ENCODE results near the gene OSBPL7. TPM values are rescaled to one million over a fixed set of nuclear protein-coding genes. Genes with fewer than 3 reads are reported as not detected.

The OSBPL7 gene
- total RNA-seq, 2 donors from 2014 or later: 23.7 to 29.9 TPM

DNA sequence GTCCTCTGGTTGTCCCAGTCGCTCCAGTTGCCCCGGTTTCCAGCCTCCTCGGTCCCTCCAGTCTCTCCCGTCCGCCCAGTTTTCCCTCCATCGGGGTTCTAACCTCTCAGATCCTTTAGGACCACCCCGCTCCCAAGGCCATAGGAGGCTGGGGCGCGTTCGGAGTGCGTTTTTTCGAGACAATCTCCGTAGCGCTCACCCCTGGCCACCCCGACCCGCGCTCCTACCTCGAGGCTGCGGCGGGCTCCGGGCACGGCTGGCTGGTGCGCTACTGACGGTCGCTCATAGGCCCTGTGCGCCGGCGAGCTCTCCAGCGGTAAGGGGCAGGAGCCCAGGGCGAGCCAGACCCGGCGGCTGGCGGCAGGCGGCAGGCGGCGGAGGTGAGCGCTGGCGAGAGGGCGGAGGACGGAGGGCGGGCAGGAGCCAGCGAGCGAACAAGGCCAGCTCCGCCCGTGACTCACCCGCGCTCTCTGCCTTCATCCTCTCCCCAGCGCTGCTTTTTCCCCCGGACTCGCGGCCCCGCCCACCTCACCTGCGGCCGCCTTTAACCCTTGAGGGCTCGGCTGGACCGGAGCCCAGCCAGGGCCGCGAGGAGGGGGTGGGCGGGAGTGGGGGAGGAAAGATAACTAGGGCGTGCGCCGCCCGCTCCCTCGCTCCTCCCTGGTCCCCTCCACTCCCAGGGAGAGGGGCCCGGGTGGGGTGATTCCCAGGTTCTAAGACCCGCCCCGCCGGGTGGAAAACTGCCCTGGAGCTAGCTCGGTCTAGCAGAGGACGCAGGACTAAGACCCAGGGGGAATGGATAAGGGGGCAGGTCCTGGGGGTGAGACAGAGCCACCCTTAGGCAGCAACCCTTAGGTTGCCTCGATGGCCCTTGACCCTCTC, 29.3 kb upstream of the OSBPL7 start, which contains the start of gene SP6:
SP6 (minus strand) TSS at position 472 of the 882 bp plus-strand sequence. CDS start 2,734 bp downstream, outside the sequence.
- ATAC-seq (peak; percentile 89 to 95), DNase-seq (ENCODE audit: low spot score in 2 of 2) (peak in 1 of 2 donors; percentile 64)
- Mint-ChIP-seq H3K27ac (no peak within 1 kb of the TSS), H3K9me3 (no peaks in the 10 kb centered on the region), H3K36me3 (peaks cover 0 to 5% of the 10 kb centered on the region in 2 donors)

DNA sequence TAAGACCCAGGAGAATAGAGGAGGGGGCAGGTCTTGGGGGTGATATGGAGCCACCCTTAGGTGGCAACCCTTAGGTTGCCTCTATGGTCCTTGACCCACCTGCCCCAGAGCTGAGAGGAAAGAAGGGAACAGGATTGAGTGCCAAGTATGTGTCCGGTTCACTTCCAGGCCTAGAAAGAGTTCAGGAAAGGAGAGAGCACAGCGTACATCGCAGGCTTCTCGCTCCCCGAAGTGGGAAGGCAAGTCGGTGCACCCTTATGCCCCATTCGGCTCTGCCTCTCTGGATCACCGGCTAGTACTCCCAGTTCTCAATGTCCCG, 28.7 kb upstream of the OSBPL7 start:
- Mint-ChIP-seq H3K36me3 (peaks cover 0 to 5% of the 10 kb centered on the region in 2 donors), H3K27ac (no peak overlapping the region), H3K9me3 (no peaks in the 10 kb centered on the region)
- DNase-seq (ENCODE audit: low spot score in 2 of 2): no peak
- ATAC-seq: no peak

DNA sequence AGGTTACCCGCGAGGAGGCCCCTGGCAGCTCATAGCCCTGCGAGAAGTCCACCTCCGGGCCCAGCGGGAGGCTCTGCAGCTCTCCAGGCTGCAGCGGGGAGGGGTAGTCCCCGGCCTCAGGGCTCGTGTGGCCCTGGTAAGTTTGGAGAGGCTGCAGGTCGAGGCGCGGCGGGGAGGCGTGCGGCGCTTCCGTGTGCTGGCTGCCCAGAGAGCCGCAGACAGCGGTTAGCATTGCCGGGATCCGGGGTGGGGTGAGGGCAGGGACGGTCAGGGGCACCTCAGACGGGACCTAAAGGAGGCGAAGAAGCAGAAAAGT, 26.6 kb upstream of the OSBPL7 start:
- Mint-ChIP-seq H3K27ac (no peak overlapping the region), H3K36me3 (peaks cover 0 to 5% of the 10 kb centered on the region in 2 donors), H3K9me3 (no peaks in the 10 kb centered on the region)
- ATAC-seq (no peak), DNase-seq (ENCODE audit: low spot score in 2 of 2) (no peak)

DNA sequence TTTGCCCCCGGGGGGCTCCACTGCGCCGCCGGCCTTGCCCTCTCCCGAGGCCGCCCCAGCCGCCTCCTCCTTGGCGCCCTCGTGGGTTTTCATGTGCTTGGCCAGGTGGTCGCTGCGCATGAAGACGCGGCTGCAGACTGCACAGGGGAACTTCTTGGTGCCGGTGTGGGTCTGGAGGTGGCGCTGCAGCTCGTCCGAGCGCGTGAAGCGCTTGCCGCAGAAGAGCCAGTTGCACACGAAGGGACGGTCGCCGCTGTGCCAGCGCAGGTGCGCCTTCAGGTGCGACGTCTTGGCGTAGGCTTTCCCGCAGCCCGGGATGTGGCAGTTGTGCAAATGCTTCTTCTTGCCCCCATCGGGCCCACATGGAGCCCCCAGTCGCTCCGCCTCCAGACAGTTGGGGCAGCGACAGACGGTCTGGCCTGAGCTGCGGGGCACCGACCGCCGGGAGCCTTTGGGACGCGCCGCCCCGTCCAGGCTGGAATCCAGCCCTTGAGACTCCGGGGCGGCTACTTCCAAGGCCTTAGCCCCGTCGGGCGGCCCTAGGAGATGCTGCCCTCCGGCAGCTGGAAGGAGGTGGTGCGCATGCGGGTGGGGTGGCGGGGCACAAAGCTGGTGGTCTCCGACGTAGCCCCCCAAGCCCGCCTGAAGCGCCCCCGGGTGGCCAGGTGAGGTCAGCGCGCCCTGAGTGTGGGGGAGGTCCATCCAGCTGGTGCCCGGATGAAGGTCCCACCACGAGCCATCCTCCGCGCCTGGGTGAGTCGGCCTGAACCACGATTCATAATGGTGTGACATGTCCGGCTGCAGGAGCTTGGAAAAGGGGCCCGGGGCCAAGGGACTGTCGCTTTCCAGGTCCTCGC, 26.0 kb upstream of the OSBPL7 start:
- ATAC-seq (peak in 1 of 2 donors; percentile 58), DNase-seq (ENCODE audit: low spot score in 2 of 2) (peak in 1 of 2 donors; percentile 35)
- Mint-ChIP-seq H3K36me3 (peaks cover 0 to 4% of the 10 kb centered on the region in 2 donors), H3K9me3 (no peaks in the 10 kb centered on the region), H3K27ac (no peak overlapping the region)

DNA sequence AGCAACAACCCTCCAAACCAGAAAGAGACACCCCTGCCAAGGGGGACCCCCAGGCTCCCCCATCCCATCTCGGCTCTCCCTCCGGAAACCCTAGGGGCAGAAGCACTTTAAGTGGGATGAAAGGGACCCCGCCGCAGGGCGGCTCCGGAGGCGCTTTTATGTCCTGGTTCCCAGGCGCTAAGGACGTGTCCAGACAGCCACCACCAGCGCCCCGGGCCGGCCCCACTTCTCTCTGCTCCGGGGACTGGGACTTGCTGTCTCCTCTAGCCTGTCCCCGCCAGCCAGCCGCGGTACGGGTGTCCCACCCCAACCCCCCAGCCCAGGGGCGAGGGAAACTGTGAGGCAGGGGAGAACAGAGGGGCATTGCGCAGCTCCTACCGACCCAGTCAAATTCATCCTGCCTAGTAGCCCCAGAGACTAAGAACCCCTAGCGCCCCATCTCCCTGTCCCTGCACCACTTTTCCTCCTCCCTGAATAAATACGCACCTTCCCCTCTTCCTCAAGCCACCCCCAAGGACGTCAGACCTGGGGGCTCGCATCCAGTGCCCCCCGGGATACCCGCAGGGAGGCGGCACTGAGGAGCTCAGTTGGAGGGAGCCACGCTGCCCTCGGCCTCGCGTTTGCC, 25.2 kb upstream of the OSBPL7 start:
- no peaks in the 10 kb centered on the region for H3K36me3 Mint-ChIP-seq

DNA sequence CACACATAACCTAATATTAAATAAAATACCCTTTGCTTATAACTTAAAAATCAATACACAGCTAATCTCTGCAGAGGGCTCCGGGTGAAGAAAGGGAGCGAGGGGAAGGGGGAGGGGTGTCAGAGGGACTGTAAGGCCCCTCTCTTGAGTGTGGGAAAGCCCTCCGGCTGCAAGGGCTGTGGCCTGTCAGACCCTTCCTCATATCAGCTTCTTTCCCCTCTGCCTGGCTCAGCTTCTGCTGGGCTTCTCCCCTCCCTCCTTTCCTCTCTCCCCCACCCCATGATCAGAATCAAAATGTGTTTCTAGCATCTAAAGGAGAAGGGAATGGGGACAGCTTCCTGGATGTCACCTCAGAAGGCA, 24.1 kb upstream of the OSBPL7 start:
- ATAC-seq: no peak
- H3K9me3 Mint-ChIP-seq: no peaks in the 10 kb centered on the region

More for the DNA sequence above, 25.2 kb upstream of the OSBPL7 start:
- Mint-ChIP-seq H3K27ac (no peak overlapping the region), H3K9me3 (no peaks in the 10 kb centered on the region)
- DNase-seq (ENCODE audit: low spot score in 2 of 2) (no peak), ATAC-seq (peak in 1 of 2 donors; percentile 4)

DNA sequence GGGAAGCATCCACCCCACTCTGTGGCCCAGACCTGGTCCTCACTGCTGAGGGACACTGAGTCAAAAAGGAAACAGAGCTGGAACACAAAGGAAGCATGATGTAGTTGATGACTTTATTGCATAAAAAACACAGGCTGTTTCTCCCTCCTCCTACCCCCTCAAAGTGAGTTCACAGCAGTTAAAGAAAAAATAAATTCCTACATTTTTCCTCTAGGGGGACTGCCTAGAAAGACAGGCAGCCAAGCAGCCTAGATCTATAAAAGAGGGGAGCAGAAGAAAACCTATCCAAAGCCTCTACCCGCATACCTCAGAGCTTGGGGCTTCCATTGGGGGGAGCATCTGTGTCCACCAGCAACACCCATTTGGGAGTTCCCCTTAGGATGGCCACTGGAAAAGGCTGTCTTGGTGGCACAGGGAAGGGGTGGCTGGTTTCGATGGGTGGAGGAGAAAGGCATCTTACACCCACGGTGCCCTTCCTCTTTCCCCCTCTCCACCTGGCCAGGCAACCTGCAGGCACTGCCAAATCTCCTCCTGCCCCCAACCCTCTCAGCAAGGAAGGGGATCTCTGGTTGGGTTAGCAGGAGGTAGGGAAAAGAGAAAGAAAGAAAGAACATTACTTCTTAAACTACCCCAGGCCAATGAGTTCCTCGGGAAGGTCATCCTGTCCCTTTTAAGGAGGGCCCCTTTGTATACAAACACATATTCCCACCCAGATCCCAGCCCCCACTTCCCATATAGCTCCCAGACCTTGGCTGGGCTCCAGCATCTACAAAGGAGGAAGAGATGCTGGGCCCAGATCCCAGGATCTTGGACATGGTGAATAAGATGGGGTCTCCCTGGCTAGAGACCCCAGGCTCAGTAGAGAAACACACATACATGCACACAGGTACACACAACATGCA, 23.5 kb upstream of the OSBPL7 start:
- no peaks in the 10 kb centered on the region for H3K9me3 Mint-ChIP-seq
- H3K36me3 Mint-ChIP-seq: peaks cover 6% of the 10 kb centered on the region in 2 donors
- ATAC-seq (no peak), DNase-seq (ENCODE audit: low spot score in 2 of 2) (no peak)
- H3K27ac Mint-ChIP-seq: no peak overlapping the region

More for the DNA sequence above, 24.1 kb upstream of the OSBPL7 start:
- DNase-seq (ENCODE audit: low spot score in 2 of 2): no peak
- Mint-ChIP-seq H3K36me3 (peaks cover 0 to 6% of the 10 kb centered on the region in 2 donors), H3K27ac (no peak overlapping the region)

DNA sequence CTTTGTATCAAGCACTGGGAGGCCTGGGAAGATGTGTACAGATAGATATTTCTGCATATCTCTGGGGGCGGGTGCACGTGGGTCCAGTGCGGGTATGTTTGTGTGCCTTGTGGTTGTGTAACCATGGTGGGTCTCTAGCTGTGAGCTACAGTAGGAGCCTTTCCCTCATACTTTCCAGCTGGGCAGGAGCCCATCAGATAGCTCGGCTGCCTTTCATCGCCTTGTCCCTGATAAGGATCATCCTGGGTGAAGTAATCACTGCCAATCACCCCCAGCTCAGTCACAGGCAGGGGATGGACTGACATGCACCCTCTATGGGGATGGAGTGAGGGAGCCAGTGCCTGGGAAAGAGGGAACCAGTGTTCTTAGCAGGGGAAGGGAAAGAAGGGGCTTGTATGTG, 22.6 kb upstream of the OSBPL7 start:
- no peaks in the 10 kb centered on the region for H3K9me3 Mint-ChIP-seq
- DNase-seq (ENCODE audit: low spot score in 2 of 2): no peak
- H3K27ac Mint-ChIP-seq: no peak overlapping the region
- peaks cover 6 to 8% of the 10 kb centered on the region in 2 donors for H3K36me3 Mint-ChIP-seq
- no peak for ATAC-seq

DNA sequence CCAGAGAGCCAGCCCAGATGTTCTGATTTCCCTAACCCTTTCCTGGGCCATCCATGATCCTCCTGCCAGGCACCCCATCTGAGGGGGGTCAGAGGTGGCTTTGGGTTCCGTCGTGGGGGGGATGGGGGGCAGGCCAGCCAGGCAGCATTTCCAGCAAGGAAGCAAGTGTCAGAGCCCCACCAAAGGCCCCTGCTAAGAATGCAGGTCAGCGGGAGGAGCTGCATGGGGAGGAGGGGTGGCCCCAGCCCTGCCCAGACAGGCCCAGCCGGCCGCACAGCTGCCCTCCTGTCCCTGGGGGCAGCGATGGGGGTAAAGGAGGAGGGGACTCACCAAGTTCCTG, 21.8 kb upstream of the OSBPL7 start:
- H3K9me3 Mint-ChIP-seq: no peaks in the 10 kb centered on the region
- H3K36me3 Mint-ChIP-seq: peaks cover 6 to 8% of the 10 kb centered on the region in 2 donors
- ATAC-seq (no peak), DNase-seq (ENCODE audit: low spot score in 2 of 2) (no peak)
- H3K27ac Mint-ChIP-seq: no peak overlapping the region

DNA sequence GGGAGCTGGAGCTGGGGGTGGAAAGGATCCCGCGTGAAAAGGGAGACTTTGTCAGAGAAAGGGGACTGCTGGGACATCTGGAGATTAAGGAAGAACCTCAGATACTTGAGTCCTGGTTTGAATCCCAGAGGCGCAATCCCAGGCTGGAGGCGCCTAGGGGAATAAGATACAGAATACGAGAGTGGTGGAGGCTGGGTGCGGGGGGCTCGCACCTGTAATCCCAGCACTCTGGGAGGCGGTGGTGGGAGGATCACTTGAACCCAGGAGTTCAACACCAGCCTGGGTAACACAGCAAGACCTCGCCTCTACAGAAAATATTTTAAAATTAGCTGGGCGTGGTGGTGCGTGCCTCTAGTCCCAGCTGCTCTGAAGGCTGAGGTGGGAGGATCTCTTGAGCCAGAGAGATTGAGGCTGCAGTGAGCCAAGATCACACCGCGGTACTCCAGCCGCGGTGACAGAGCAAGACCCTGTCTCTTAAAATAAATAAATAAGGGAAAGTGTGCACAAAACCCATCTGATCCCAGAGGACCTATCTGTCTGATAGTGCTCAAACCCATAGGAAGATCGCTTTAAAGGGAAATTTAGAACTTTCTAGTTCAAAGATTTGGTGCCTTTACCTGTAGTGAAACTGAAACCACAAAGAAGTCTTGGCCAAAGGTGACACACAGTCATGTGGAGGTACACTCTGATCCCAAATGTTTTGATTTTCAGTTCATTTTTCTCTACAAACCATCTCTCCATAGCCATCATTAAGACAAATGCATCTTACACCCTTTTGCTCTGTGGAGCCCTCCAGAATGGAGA, 20.1 kb upstream of the OSBPL7 start:
- DNase-seq (ENCODE audit: low spot score in 2 of 2): no peak
- H3K27ac Mint-ChIP-seq: peak overlapping the region; percentile 90 to 95
- H3K36me3 Mint-ChIP-seq: peaks cover 6 to 8% of the 10 kb centered on the region in 2 donors
- no peaks in the 10 kb centered on the region for H3K9me3 Mint-ChIP-seq
- ATAC-seq: no peak

DNA sequence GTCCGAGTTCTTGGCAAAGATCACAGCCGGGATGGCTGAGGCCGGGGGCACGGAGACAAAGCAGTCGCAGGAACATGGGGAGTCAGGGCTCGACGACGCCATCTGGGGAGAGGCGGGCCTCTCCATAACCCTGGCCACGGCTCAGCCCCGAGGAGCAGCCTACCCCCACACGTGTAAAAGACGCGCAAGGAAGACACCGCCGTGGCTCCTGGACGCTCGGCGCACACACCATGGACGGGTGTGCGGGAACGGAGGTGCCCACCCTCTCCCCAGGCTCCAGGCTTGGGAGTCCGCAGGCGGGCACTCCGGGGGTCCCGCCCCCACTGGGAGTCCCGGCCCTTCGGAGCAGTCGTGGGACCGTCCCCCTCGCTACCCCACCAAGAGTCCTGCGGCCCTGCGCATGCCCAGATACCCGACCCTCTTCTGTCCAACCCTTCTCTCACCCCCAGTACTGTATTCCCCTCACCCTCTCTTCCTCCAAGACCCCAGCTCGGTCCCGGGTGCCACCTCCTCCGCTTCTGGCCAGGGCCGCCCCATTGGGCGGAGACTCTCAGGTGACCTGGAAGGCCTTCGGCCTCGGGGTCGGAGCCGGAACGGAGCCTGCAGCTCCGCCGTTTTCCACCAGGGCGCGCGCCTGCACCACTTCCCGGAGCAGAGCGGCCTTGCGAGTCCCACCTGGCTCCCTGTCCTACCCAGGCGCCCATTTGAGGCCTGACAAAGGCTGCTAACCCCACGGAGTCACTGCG, 19.3 kb upstream of the OSBPL7 start, which contains the start of gene SCRN2:
SCRN2 (minus strand) TSS at position 532 of the 746 bp plus-strand sequence; CDS start at position 102, 430 bp downstream.
- Mint-ChIP-seq H3K36me3 (peaks cover 6 to 8% of the 10 kb centered on the region in 2 donors), H3K27ac (peak within 1 kb of the TSS; percentile 90 to 95)

DNA sequence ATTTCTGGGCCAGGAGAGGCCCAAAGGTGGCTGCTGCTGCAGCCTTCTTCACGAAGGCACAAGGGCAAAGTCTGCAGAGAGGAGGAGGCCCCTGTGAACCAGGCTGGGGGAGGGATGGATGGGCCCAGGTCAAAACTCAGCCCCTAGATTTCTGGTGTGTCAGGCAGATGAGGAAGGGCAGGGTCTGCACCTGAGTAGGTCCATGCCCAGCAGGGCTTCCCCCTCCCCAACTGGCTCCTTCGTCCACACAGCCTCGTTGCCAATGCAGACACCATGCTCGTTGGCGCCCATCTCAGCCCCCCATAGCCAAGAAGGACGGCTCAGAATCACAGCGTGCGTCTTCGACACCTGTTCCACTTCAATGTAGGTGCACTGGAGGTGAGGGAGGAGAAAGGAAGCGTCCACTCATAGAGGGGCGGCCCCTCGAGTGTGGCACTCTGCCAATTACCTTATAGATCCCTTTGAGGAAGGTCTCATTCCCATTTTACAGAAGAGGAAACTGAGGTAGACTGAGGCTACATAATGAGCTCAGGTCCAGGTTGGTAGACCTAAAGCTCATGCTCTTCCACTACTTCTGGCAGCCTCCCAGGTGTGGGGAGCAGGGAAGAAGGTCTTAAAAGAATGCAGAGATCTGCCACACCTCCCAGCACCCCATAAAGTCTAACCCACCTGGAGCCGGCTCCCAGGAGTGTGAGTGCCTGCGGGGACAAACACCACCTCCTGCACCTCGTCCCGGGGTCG, 18.6 kb upstream of the OSBPL7 start:
- H3K36me3 Mint-ChIP-seq: peaks cover 6 to 8% of the 10 kb centered on the region in 2 donors
- H3K27ac Mint-ChIP-seq: peak overlapping the region; percentile 77 to 90
- ATAC-seq (no peak), DNase-seq (ENCODE audit: low spot score in 2 of 2) (no peak)
- H3K9me3 Mint-ChIP-seq: no peaks in the 10 kb centered on the region

More for the DNA sequence above, 19.3 kb upstream of the OSBPL7 start, which contains the start of gene SCRN2:
- H3K9me3 Mint-ChIP-seq: no peaks in the 10 kb centered on the region
- peak; percentile 90 to 93 for ATAC-seq
- DNase-seq (ENCODE audit: low spot score in 2 of 2): peak; percentile 95 to 98

DNA sequence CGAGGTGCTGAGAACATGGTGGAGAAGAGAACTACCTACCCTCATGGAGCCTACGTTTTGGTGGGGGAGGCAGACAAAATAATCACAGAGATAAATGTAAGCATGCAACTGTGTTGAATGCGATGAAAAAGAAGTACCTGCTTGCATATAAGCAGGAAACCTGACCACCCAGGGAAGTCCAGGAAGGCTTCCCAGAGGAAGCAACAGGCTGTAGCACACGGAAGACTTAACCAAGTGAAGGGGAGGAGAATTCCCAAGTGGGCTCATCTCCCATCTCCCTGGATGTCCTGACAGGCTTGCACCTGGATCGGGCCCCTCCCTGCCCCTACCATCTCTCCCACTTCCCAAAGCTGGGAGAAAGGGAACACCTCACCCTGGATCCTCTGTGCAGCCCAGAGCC, 17.5 kb upstream of the OSBPL7 start:
- DNase-seq (ENCODE audit: low spot score in 2 of 2) (no peak), ATAC-seq (no peak)
- H3K27ac Mint-ChIP-seq: no peak overlapping the region
- H3K9me3 Mint-ChIP-seq: no peaks in the 10 kb centered on the region
- H3K36me3 Mint-ChIP-seq: peaks cover 6 to 8% of the 10 kb centered on the region in 2 donors

DNA sequence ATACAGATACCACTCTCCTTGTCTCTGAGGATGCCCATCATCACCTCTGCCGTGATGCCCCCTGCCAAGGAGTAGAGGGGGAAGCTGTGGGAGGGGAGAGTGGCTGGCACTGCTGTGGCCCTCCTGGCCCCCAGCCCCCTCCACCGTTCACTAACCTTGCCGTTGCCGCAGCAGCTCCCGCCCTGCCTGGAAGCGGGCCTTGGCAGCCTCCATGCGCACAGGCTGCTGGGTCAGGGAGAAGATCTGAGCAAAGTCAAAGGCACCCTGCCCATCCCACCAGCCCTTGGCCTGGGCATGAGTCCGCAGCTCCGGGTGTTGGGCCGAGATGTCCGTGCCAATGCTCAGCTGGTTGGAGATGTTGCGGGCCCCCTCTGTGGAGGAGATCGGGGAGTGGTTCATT, 17.0 kb upstream of the OSBPL7 start:
- ATAC-seq: no peak
- DNase-seq (ENCODE audit: low spot score in 2 of 2): no peak
- H3K9me3 Mint-ChIP-seq: no peaks in the 10 kb centered on the region
- H3K27ac Mint-ChIP-seq: no peak overlapping the region
- peaks cover 6 to 8% of the 10 kb centered on the region in 2 donors for H3K36me3 Mint-ChIP-seq
